GM21515 (cell line): ENCODE results near the gene SHROOM1.
A peak's percentile ranks its signal among the peaks of the same experiment; 100 is the strongest.
"Not testable (repeated sequence)": the region's sequence is repeated elsewhere in the genome, so short reads cannot be mapped to it uniquely, and the experiment has no call there.

Source experiments
- ATAC-seq: cut with Tn5 transposase; IDR thresholded peaks from one replicate; pipeline ENCODE4 v1.9.1; 2021; ENCODE audit not compliant: unreplicated experiment

The SHROOM1 gene, protein sequence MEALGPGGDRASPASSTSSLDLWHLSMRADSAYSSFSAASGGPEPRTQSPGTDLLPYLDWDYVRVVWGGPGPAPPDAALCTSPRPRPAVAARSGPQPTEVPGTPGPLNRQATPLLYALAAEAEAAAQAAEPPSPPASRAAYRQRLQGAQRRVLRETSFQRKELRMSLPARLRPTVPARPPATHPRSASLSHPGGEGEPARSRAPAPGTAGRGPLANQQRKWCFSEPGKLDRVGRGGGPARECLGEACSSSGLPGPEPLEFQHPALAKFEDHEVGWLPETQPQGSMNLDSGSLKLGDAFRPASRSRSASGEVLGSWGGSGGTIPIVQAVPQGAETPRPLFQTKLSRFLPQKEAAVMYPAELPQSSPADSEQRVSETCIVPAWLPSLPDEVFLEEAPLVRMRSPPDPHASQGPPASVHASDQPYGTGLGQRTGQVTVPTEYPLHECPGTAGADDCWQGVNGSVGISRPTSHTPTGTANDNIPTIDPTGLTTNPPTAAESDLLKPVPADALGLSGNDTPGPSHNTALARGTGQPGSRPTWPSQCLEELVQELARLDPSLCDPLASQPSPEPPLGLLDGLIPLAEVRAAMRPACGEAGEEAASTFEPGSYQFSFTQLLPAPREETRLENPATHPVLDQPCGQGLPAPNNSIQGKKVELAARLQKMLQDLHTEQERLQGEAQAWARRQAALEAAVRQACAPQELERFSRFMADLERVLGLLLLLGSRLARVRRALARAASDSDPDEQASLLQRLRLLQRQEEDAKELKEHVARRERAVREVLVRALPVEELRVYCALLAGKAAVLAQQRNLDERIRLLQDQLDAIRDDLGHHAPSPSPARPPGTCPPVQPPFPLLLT

DNA sequence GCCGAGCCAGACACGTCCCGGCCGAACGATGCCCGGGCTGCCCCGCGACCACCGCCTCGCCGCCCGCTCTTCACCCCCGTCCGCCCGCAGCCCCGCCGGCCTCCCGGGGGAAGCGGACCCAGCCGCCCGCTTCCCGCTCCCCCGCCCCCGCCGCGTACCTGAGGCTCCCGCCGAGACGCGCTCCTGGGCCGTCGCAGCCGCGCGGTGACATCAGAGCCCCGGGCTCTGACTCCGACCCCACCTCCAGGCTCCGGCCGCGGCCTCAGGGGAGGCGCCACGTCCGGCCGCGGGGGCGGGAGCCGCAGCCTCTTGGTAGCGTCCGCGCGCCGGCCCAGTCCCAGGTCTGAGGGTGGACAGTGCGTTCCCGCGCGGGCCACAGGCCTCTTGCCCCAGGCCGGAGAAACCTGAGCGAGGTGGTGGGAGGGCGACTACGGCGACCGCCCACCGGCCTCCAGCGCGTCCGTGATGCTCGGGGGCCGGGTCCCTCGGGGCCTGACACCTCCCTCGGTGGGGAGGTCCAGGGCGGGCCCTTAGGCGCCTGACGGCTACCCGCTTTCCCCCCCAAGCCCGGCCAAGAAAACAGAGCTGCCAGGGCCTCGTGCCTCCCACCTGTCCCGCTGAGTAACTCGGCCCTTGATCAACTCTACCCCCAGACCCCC lies at the start of gene SHROOM1:
SHROOM1 (minus strand) TSS at position 212 of the 659 bp plus-strand sequence. CDS start 4,507 bp downstream, outside the sequence.
- peak; percentile 72 for ATAC-seq

DNA sequence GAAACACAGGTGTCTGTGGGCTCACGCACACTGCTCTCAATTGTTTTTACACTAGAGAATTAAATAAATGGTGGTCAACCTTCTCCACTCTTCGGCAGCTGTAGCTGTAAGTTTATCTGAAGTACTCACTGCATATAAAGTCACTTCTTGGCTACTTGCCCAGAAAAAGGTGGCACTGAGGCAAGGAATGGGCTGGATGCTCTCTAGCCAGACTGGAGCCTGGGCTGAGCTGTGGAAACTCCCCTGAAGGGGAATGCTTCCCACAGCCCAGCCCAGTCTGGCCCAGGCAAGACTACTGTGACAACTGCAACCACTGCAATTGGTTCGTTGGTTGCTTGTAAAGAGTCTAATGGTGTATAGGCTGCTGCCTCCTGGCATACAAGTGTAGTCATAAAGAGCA lies 47.5 kb upstream of the SHROOM1 start:
- ATAC-seq: no peak

DNA sequence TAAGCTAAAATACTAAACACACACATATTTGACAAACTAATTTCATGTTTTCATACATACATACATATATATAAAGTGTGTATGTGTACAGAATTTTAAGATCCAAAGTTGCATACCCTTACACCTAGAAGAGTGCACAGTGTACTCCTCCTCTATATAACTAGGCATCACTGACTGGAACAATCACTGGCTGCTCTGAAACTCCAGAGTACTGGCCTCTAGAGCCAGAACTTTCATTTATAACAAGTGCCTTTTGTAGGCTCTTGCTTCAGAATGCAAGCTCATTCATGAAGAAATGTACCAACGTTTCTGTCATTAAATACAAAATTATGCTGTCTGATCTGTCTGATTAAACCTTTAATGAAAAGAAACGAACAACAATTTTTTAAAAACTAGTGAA lies 47.0 kb upstream of the SHROOM1 start:
- no peak for ATAC-seq

DNA sequence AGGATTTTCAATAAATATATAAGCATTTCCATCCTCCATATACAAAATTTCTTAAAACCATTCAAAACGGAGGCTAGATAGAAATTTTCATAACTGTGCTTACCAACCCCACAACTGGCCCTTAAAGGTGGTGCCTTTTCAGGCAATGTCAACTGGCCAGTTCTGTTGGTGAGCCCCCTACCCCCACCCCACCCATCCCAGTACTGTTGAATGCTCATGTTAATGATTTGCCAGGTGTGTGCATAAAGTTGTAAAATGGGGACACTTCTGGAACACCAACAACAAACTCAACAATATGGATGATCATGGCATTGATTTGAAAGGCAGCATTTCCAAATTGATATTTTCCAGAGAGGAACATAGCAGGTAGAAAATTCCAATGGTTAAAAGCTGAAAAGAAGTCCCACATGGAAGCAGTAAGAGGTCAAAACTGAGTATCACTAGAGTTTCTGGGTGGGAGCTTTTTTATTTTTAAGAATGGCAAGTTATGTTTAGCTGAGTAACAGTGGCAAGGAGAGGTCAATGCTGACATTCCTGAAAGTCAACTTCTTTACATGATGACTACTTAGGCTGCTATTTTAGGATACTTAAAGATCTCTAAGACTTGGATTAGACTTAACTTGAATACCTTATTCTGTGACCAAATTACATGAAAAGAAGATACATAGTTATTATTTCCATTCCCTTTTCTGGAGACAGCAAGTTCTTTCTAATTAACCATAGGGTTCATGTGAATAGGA lies 45.7 kb upstream of the SHROOM1 start:
- no peak for ATAC-seq

DNA sequence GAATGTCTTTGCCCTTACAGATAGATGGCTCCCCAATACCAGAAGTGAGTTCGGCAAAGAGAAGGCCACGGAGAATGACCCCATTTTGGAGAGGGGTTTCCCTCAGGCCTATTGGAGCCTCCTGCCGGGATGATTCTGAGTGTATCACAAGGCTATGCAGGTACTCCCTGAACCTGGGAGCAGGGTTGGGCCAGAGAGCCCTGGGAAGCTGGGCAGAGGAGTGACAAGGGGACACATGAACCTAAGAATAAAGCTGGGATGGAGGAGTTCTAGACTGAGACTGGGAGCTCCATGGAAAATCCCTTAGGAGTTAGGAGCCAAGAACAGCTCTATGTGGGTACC lies 43.5 kb upstream of the SHROOM1 start:
- no peak for ATAC-seq

DNA sequence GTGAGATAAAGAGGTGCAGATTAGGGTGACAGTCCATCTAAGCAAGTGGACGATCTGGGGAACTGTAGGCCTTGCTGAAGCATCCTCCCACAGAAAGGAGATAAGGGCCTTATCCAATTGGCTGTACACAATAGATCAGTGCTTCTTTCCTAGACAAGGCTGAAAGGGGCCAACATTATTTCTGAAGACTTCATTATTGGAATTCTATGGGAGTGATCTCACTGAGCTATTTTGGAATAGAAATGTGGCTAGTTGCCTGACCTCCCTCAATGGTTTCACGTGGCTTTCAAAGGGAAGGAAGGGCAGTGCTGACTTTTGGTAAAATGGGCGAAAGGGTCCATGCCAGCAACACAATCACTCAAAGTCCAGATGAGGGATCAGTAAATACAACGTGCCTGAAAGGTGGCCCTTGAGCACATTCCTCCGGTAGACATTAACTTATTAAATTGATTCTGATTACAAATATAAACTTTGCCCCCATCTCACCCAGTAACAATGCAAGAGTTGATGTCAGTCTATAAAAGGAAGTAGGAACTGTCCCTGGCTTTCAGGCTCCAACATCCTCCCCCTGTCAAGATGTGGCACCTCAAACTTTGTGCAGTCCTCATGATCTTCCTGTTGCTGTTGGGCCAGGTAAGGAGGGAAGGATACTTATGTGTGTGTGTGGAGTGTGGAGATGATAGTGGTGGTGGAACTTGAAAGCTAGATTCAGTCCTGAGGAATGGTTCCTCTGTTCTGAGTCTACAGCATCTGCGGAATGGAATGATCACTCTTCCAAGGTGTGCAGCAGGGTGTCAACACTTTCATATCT lies 42.9 kb upstream of the SHROOM1 start, which contains the start of gene LEAP2:
LEAP2 (plus strand) TSS at position 550 of the 811 bp plus-strand sequence; CDS start at position 577, 27 bp downstream.
- ATAC-seq: no peak

DNA sequence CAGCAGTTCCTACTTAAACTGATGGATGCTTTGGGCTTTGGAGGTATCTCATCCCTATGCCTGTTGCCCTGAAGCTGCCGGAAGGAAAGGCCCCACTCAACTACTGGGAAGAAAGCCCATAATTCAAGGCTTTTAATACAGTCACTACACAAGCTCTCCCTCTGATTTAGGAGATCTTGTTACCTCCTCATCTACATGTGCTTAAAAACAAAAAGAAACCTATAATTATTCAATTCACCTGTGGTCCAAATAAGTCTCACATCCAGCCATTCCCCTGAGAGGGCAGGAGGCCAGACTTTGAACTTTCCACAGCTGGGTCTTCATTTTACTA lies 42.3 kb upstream of the SHROOM1 start:
- ATAC-seq: no peak

DNA sequence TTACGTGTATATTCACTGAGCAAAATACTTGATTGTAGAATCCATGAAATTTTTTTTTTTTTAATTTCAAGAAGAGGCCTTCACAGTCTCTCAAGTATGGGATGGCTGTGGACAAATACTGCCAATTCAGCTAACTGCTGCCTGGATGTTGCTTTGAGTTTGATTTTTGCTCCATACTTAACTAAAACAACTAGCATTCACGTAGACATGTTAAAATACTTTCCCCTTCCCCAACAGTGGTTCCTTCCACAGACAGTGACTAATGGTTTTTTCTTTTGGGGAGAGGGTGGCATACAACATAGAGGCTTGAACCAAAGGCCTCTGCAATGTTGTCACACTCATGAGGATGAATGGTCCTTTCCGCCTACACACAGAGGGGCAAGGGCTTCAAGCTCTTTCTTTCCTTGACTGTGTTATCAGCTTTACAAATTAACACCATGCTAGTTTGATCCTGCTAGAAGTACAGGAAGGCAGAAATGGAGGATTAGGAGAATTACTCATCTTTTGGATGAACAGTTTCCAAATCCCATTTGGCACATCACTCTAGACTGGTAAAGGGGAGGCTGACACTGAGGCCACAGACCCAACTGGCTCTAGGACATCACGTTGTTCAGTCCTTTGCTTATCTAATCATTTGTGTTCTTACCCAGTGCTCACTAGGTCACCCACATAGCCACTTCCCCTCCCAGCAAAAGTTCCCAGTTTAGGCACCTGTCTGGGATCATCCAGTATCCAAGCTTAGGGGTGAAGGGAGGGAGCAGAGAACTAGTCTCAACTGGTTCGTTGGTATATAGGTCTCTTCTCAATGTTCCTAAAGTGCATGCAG lies 41.2 kb upstream of the SHROOM1 start:
- ATAC-seq: no peak

DNA sequence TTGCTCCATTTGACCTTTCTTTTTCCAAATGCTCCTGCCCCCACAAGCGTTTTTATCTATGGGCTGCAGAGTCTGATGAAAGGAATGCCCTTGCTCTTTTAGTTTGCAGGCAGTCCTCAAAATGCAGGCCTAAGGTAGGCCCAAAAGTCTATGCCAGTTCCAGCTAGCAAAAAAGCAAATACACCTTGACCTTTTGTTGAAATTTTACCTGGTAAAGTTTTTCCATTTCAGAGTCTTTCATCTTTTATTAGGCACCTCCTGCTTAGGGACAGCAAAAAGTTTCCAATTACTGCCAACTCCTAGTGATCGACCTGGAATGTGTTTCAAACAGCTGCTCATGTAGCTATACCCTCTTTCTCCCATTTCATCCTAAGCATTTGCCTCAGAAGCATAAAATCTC lies 40.4 kb upstream of the SHROOM1 start:
- ATAC-seq: no peak

DNA sequence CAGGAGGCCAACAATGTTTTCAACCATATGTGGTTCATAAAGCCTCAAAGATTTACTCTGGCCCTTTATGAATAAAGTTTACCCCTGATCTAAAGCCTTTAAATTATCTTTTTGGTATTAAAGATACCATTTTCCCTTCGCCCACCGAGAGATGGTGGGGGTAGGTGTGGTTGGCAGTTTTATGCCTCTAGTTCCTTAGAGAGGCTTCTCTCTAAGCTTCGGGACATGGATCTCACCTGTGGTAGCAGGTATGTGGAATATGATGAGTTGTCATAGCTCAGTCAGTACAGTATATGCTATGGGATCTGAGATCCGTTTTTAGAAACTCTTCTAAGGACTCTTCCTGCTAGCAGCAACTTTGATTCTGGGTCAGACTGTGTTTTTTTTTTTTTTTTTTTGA lies 38.3 kb upstream of the SHROOM1 start:
- ATAC-seq: no peak

DNA sequence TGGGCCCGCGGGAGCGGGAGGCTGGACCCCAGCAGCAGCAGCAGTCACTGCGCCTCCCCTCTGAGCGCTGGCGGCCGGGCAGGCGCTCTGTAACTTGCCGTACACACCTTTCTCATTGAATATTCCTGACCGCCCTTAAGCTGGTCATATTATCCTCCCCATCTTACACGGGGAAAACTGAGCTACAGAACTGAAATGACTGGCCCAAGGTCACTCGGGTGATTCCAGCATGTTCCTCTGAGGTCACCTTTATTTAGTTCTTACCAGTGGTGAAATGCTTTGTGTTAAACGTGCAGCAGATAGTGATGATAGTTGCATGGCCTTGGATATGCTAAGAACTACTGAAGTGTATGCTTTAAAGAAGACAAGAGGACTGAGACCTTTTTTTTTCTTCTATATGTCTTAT lies 36.6 kb upstream of the SHROOM1 start:
- peak; percentile 12 for ATAC-seq

DNA sequence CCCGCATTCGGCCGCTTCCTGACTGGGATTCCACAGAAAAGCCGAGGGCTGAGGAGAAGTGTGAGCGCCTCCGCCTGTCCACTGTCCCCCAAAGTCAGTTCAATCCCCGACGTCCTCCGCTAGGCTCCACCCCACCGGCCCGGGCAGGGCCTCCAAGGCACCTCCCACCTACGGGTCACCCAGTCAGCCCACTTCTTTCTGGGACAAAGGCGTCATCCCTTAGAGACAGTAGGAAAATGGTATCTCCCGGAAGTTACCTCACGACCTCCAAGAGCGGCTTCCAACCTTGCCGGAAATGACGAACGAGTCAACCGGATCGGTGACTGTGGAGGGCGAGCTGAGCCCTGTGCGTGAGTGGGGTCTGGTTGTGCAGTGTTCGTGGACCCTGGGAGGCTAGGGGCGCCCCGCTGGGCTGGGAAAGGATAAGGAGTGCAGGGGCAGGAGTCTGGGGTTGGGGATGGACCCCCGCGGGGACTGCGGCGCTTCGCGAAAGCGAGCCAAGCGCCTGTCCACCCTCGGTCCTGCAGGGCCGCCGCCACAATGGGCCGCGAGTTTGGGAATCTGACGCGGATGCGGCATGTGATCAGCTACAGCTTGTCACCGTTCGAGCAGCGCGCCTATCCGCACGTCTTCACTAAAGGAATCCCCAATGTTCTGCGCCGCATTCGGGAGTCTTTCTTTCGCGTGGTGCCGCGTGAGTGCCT lies 36.0 kb upstream of the SHROOM1 start, which contains the start of the genes GDF9 and UQCRQ:
GDF9 (minus strand) TSS at position 128 of the 704 bp plus-strand sequence. CDS start 1,936 bp downstream, outside the sequence.
UQCRQ (plus strand) TSS at position 301 of the 704 bp plus-strand sequence; CDS start at position 541, 240 bp downstream.
- ATAC-seq: peak; percentile 98

DNA sequence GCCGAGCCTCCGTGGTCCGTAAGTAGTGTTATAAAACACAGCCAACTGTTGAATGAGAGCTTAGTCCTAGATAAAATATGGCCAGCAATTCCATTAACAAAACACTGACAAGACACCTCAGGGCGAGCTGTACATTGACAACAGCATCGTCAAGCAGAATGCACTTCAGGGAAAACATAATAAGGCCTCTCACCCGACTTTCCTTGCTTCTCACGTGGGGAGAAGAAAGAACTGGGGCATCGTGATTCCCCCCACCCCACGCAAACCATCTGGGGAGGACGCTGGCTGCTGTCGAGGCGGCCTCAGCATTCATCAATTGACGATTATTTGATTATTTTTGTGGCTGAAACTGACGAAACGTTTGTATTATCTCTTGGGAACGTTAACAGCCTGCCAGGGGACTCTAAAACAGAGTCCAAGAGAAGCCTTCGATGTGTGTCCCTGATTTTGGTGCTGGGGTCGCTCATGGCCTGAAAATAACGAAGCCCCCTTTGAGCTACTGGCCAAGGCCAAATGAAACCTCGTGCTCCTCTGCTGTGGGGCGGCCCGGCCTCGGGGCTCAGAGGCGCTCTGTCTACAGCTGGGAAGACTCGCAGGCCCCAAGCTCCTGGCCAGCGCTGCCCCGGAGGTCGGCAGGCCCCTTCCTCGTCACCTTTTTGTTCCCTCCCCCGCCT lies 35.4 kb upstream of the SHROOM1 start:
- no peak for ATAC-seq

DNA sequence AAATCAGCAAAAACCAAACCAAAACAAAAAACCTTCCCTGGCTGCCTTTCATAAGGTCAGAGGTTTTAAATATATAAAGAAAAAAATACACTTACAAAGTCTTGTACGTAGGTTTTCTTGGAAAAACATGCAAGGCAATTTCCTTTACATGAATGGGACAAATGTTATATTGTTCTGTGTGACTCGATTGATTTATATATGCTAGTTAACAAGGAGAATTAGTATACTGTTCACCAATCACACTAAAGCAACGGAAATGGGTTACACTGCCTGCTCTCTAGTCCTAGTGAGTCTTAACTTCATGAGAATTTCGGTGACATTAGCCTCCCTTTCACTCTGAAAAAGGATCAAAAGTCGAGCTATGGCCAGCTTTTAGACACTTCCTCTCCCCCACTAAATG lies 30.3 kb upstream of the SHROOM1 start:
- no peak for ATAC-seq

DNA sequence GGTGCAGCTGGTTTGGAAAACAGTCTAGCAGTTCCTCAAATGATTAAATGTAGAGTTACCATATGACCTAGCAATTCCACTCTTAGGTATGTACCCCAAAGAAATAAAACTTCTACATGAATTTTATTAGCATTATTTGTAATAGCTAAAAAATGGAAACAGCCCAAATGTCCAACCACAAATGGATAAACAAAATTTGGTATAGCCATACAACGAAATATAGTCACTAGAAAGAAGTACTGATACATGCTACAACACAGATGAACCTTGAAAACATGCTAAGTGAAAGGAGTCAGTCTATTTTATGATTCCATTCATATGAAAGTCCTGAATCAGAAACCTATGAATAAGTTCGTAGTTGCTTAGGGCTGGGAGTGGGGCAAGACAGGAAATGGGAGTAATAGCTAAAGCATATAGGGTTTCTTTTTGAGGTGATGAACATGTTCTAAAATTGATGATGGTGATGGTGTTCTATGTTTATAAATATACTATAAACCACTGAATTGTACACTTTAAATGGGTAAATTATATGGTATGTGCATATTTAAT lies 29.5 kb upstream of the SHROOM1 start:
- ATAC-seq: no peak

DNA sequence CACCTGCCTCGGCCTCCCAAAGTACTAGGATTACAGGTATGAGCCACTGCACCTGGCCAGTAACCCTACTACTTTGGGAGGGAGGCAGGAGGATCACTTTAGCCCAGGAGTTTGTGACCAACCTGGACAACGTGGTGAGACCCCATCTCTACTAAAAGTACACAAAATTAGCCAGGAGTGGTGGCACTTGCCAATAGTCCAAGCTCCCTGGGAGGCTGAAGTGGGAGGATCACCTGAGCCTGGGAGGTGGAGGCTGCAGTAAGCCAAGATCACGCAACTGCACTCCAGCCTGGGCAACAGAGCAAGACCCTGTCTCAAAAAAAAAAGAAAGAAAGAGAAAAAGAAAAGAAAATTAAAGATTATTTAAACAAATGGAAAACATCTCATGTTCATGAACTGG lies 25.6 kb upstream of the SHROOM1 start:
- no peak for ATAC-seq

DNA sequence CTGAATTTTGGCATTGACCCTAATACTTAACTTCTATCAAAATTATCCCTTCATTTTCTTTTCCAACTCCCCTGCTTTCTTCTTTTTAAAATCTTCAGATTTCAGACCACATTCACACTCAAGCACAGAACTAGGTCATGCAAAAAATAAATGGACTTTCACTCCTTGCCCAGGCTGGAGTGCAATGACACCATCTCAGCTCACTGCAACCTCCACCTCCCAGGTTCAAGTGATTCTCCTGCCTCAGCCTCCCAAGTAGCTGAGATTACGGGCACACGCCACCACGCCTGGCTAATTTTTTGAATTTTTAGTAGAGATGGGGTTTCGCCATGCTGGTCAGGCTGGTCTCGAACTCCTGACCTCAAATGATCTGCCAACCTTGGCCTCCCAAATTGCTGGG lies 24.5 kb upstream of the SHROOM1 start:
- ATAC-seq: not testable (repeated sequence)

DNA sequence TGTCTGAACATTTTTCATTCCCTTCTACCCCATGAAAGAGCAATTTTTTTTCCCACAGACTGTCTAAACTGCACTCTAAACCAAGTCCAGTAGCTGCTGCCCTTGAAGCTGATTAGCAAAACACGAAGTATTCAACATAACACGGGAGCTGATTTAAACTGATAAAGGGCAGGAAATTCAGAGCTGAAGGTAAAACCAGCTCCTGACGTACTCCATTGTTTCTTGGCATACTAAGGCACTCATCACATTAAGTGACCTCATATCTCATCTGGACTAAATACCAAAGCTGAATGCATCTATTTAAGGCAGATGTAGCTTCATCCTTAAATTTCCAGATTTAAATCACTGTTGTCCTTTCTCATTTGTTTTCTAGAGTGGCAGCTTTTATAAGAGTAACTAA lies 23.9 kb upstream of the SHROOM1 start:
- no peak for ATAC-seq
